Suprapubic skin (tissue), 4 donors: Measurements from ENCODE around the gene SEC14L1.

Experiments used
- EP300 ChIP-seq: sonication (generic); formaldehyde crosslinking; IDR thresholded peaks from one replicate; pipeline ENCODE4 v1.6.1; 2017; ENCODE audit warnings: antibody characterized with exemption
- POLR2A ChIP-seq, 2 donors: fragments of 450-650 bp; IDR thresholded peaks; one replicate each; pipeline ENCODE4 v1.6.1; 2017; ENCODE audit warnings: antibody characterized with exemption in 2 of 2, mild to moderate bottlenecking in 2 of 2, moderate library complexity in 2 of 2
- POLR2AphosphoS5 ChIP-seq, 3 donors: sonication (generic); formaldehyde crosslinking; IDR thresholded peaks; one replicate each; pipeline ENCODE4 v1.6.1; 2017; ENCODE audit warnings: antibody characterized with exemption in 3 of 3
- TF ChIP-seq, protein P1 (sequence below), 2 donors: fragments of 200-600 bp in 1 of 2; fragments of 450-650 bp in 1 of 2; sonication (generic) in 1 of 2; IDR thresholded peaks; one replicate each; pipeline ENCODE4 v1.5.1; 2016 to 2019; ENCODE audit warnings: antibody characterized with exemption in 2 of 2, mild to moderate bottlenecking in 1 of 2, moderate library complexity in 1 of 2

DNA sequence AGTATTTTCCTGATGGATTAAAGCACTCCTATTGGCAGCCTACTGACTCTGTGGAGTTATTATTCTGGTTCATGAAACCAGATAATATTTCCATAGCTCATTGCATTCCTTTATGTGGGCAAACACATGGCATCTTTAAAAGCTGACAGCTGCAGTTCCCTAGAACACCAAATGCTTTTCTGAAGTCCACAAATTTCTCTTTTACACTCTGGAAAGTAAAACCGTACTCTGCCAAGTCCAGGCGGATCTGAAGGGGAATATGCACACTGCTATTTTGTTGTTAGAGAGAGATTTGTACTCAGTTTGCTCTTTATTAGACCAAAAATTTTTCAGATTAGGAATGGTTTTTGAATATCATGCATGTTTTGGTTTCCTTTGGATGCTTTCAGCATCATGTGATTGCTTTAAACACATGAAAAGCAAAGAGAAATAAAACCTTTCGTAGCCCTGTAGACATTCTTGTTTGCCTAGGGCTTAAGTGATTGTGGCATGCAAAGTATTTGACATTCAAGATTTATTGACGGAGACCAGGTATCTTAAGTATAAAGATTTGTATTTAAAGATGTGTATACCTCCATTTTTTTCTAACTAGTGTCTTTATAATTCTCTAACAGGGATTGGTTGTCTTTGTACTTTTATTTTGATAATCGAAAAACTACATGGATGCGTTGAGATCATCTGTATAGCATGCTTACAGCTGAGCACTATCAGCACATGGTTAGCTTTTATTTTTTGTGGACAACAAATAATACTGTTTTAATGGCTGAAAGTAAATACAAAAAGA lies 19.5 kb downstream of the SEC14L1 start:
- TF ChIP-seq POLR2A (IDR thresholded peaks at IDR 0.05) (no peak), EP300 (no peak), POLR2AphosphoS5 (IDR thresholded peaks at IDR 0.05) (no peak)
- TF ChIP-seq, protein P1, sequence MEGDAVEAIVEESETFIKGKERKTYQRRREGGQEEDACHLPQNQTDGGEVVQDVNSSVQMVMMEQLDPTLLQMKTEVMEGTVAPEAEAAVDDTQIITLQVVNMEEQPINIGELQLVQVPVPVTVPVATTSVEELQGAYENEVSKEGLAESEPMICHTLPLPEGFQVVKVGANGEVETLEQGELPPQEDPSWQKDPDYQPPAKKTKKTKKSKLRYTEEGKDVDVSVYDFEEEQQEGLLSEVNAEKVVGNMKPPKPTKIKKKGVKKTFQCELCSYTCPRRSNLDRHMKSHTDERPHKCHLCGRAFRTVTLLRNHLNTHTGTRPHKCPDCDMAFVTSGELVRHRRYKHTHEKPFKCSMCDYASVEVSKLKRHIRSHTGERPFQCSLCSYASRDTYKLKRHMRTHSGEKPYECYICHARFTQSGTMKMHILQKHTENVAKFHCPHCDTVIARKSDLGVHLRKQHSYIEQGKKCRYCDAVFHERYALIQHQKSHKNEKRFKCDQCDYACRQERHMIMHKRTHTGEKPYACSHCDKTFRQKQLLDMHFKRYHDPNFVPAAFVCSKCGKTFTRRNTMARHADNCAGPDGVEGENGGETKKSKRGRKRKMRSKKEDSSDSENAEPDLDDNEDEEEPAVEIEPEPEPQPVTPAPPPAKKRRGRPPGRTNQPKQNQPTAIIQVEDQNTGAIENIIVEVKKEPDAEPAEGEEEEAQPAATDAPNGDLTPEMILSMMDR (IDR thresholded peaks at IDR 0.05): no peak
